DND-41 (cell line): ENCODE data around the gene IQGAP2.

ENCODE experiments used
- ATAC-seq: fragments of 200-7000 bp; cut with Tn5 transposase; 3 replicates; pipeline ENCODE4 v1.9.1; 2021; ENCODE audit warnings: low read depth; ENCODE audit not compliant: insufficient read depth
- DNase-seq: peaks from one replicate; pipeline ENCODE4 v3.0.0-alpha.2; 2020
- H2AFZ ChIP-seq: 2 replicates; pipeline ENCODE4 v1.6.0; 2012; ENCODE audit warnings: low read depth, low read length
- H3K27ac ChIP-seq: 2 replicates; pipeline ENCODE4 v1.5.1; 2012; ENCODE audit warnings: low read length, inconsistent platforms
- H3K27me3 ChIP-seq: fragments of 200-600 bp; sonication (generic); 2 replicates; pipeline ENCODE4 v1.6.0; 2012; ENCODE audit warnings: low read length, mild to moderate bottlenecking, inconsistent platforms; ENCODE audit not compliant: insufficient read depth, poor library complexity
- H3K36me3 ChIP-seq: 2 replicates; pipeline ENCODE4 v1.5.1; 2012; ENCODE audit warnings: low read length, inconsistent platforms; ENCODE audit not compliant: insufficient read depth
- H3K4me1 ChIP-seq: 2 replicates; pipeline ENCODE4 v1.5.1; 2012; ENCODE audit warnings: mild to moderate bottlenecking, low read length; ENCODE audit not compliant: insufficient read depth
- H3K4me2 ChIP-seq: 2 replicates; pipeline ENCODE4 v1.6.0; 2012; ENCODE audit warnings: mild to moderate bottlenecking, moderate library complexity, low read length, inconsistent platforms; ENCODE audit not compliant: insufficient read depth
- H3K4me3 ChIP-seq, 2 experiments: fragments of 200-600 bp in 1 of 2; shearing (Covaris generic) in 1 of 2; 2 replicates each; pipeline ENCODE4 v1.5.1; 2012 to 2016; ENCODE audit warnings: inconsistent platforms in 2 of 2, low read length in 2 of 2, mild to moderate bottlenecking in 2 of 2, low read depth in 1 of 2, moderate library complexity in 1 of 2
- H3K79me2 ChIP-seq: 2 replicates; pipeline ENCODE4 v1.6.0; 2012; ENCODE audit warnings: low read length, inconsistent platforms; ENCODE audit not compliant: insufficient read depth
- H3K9ac ChIP-seq: 2 replicates; pipeline ENCODE4 v1.6.0; 2012; ENCODE audit warnings: low read depth, mild to moderate bottlenecking, inconsistent platforms, low read length, moderate library complexity
- H3K9me3 ChIP-seq: 2 replicates; pipeline ENCODE4 v1.5.1; 2012; ENCODE audit warnings: low read length, moderate library complexity, mild to moderate bottlenecking, inconsistent platforms; ENCODE audit not compliant: insufficient read depth, severe bottlenecking
- H4K20me1 ChIP-seq: 2 replicates; pipeline ENCODE4 v1.6.0; 2012; ENCODE audit warnings: low read length; ENCODE audit not compliant: insufficient read depth
- EZH2 ChIP-seq: IDR thresholded peaks from 3 replicates; pipeline ENCODE4 v1.6.1; 2012; ENCODE audit warnings: borderline replicate concordance, low read depth, mild to moderate bottlenecking, moderate library complexity, low read length, inconsistent platforms; ENCODE audit not compliant: severe bottlenecking
- TF ChIP-seq, protein P1 (sequence below): IDR thresholded peaks from 2 replicates; pipeline ENCODE4 v1.5.1; 2012; ENCODE audit warnings: borderline replicate concordance, low read length, moderate library complexity, mild to moderate bottlenecking; ENCODE audit not compliant: poor library complexity, severe bottlenecking; ENCODE audit errors: extremely low read depth

The IQGAP2 gene

GRCh38 chr5:76714751-76715485, 311.8 kb downstream of the IQGAP2 start:
- Histone ChIP-seq H2AFZ (no peak overlapping the region), H3K9ac (no peak overlapping the region), H3K27me3 (peaks cover 59% of the 10 kb centered on the region), H3K4me3 (peak overlapping the region in 1 of 2 experiments; percentile 50; a peak in 2 of 4 replicates), H3K27ac (no peak overlapping the region), H3K9me3 (no peaks in the 10 kb centered on the region), H3K4me2 (peak overlapping the region; percentile 59), H4K20me1 (peaks cover 6% of the 10 kb centered on the region), H3K79me2 (no peaks in the 10 kb centered on the region), H3K36me3 (no peaks in the 10 kb centered on the region), H3K4me1 (peaks cover 25% of the 10 kb centered on the region)
- TF ChIP-seq, protein P1, sequence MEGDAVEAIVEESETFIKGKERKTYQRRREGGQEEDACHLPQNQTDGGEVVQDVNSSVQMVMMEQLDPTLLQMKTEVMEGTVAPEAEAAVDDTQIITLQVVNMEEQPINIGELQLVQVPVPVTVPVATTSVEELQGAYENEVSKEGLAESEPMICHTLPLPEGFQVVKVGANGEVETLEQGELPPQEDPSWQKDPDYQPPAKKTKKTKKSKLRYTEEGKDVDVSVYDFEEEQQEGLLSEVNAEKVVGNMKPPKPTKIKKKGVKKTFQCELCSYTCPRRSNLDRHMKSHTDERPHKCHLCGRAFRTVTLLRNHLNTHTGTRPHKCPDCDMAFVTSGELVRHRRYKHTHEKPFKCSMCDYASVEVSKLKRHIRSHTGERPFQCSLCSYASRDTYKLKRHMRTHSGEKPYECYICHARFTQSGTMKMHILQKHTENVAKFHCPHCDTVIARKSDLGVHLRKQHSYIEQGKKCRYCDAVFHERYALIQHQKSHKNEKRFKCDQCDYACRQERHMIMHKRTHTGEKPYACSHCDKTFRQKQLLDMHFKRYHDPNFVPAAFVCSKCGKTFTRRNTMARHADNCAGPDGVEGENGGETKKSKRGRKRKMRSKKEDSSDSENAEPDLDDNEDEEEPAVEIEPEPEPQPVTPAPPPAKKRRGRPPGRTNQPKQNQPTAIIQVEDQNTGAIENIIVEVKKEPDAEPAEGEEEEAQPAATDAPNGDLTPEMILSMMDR: no peak
- peak; percentile 90 for TF ChIP-seq EZH2
- peak; percentile 57 for DNase-seq
- ATAC-seq: peak; percentile 77

DNA sequence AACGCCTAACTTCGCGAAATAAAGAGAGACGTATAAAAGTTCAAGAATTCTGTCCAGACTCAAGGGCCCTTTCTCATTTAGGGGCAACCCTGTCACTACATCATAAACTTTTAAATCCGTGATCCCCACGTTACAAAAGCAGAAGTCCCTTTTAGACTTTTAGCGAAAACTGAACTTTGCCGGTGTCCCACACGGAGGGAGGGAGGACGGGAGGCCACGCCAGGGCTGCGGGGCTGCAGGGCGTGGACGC, 312.3 kb downstream of the IQGAP2 start:
- ATAC-seq: no peak; the same call in 2 of the 3 replicates
- H3K9me3 ChIP-seq: no peaks in the 10 kb centered on the region
- no peak for DNase-seq
- H4K20me1 ChIP-seq: peaks cover 6% of the 10 kb centered on the region
- H3K4me1 ChIP-seq: peaks cover 25% of the 10 kb centered on the region
- H3K79me2 ChIP-seq: no peaks in the 10 kb centered on the region
- H3K27me3 ChIP-seq: peaks cover 59% of the 10 kb centered on the region
- TF ChIP-seq, protein P1: no peak
- TF ChIP-seq EZH2: no peak
- no peaks in the 10 kb centered on the region for H3K36me3 ChIP-seq
- peak overlapping the region in 1 of 2 experiments; percentile 50; a peak in 2 of 4 replicates for H3K4me3 ChIP-seq
- no peak overlapping the region for H3K9ac ChIP-seq
- no peak overlapping the region for H3K27ac ChIP-seq
- H2AFZ ChIP-seq: peak overlapping the region; percentile 54; the same call in 1 of the 2 replicates
- peak overlapping the region; percentile 59 for H3K4me2 ChIP-seq

DNA sequence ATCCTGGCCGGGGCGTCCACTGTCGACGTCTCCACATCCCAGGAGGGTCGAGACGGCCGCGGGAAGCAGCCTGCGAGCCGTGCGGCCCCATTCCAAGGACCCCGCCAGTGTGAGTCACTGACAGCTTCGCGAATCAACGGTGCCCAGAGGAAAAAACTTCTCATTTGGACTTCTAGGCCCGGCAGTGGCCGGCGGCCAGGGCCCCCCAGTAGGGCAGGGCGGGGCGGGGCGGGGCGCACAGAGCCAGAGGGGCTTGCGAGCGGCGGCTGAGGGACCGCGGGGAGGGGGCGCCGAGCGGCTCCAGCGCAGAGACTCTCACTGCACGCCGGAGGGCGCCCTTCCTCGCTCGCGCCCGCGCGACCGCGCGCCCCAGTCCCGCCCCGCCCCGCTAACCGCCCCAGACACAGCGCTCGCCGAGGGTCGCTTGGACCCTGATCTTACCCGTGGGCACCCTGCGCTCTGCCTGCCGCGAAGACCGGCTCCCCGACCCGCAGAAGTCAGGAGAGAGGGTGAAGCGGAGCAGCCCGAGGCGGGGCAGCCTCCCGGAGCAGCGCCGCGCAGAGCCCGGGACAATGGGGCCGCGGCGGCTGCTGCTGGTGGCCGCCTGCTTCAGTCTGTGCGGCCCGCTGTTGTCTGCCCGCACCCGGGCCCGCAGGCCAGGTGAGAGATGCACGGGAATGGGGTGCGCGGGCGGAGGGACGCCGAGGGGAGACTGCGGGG, 312.8 kb downstream of the IQGAP2 start, which contains the start of gene F2R:
TSS of gene F2R (plus strand) at position 391 of the 720 bp plus-strand sequence. CDS start at position 573, 182 bp downstream.
- no peaks in the 10 kb centered on the region for H3K36me3 ChIP-seq
- peaks cover 6% of the 10 kb centered on the region for H4K20me1 ChIP-seq
- DNase-seq (peak; percentile 16), ATAC-seq (peak; percentile 67)
- H3K27me3 ChIP-seq: peaks cover 59% of the 10 kb centered on the region
- peaks cover 25% of the 10 kb centered on the region for H3K4me1 ChIP-seq
- H2AFZ ChIP-seq: peak within 1 kb of the TSS; percentile 54; the same call in 1 of the 2 replicates
- no peaks in the 10 kb centered on the region for H3K79me2 ChIP-seq
- H3K27ac ChIP-seq: no peak within 1 kb of the TSS
- peak within 1 kb of the TSS; percentile 59 for H3K4me2 ChIP-seq
- H3K9ac ChIP-seq: no peak within 1 kb of the TSS
- TF ChIP-seq EZH2: peak; percentile 80
- TF ChIP-seq, protein P1: peak; percentile 5
- no peaks in the 10 kb centered on the region for H3K9me3 ChIP-seq
- peak within 1 kb of the TSS in 1 of 2 experiments; percentile 50; a peak in 2 of 4 replicates for H3K4me3 ChIP-seq
